Neural cell (in vitro differentiated cells): ENCODE results near the gene ZNF300.

ENCODE experiments used
- POLR2AphosphoS5 ChIP-seq: IDR thresholded peaks from 2 replicates; pipeline ENCODE4 v1.6.1; 2012
- TF ChIP-seq, protein P1 (sequence below): fragments of 450-650 bp; IDR thresholded peaks from 2 replicates; pipeline ENCODE4 v1.5.1; 2014; ENCODE audit warnings: antibody characterized with exemption, mild to moderate bottlenecking, moderate library complexity; ENCODE audit not compliant: poor library complexity, severe bottlenecking

DNA sequence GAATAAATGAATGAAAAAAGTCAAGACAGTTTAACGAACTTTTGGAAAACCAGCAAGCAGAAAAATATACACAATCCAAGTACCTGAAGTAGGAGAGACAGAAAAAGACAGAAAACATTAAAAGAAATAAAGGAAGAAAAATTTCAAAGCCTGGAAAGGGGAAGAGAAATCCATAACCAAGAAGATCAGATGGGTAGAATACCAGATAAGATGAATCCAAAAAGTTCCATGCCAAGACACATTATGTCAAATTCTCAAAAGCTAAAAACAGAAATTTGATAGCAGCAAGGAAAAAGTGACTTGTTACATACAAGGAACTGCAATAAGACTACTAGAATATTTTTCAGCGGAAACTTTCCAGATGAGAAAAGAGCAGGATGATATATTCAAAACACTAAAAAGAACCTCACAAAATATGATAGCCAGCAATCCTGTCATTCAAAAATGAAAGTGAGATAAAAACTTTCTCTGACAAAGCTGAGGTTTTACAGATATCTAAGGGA lies 7.6 kb upstream of the ZNF300 start:
- TF ChIP-seq, protein P1, sequence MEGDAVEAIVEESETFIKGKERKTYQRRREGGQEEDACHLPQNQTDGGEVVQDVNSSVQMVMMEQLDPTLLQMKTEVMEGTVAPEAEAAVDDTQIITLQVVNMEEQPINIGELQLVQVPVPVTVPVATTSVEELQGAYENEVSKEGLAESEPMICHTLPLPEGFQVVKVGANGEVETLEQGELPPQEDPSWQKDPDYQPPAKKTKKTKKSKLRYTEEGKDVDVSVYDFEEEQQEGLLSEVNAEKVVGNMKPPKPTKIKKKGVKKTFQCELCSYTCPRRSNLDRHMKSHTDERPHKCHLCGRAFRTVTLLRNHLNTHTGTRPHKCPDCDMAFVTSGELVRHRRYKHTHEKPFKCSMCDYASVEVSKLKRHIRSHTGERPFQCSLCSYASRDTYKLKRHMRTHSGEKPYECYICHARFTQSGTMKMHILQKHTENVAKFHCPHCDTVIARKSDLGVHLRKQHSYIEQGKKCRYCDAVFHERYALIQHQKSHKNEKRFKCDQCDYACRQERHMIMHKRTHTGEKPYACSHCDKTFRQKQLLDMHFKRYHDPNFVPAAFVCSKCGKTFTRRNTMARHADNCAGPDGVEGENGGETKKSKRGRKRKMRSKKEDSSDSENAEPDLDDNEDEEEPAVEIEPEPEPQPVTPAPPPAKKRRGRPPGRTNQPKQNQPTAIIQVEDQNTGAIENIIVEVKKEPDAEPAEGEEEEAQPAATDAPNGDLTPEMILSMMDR, result no peak
- no peak for TF ChIP-seq POLR2AphosphoS5
